ENCODE measurements around the gene PDE11A.

DNA sequence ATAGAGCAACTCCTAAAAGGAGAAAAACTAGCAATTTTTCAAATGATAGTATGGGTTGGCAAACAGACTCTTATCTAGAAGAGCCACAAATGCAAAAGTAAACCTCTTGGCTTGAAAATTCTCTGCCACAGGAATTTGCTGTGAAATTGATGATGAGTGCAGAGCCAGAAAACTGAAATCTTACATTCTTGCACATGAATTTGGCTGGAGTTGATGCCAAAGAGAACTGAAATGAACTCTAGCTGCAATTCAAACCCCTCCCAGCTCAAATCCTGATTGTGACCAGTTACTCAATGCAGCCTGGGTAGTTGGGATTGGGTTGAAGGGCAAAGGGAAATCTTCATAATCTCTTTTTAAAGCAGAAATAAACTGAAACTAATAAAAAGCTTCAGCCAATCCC, 266.6 kb downstream of the PDE11A start:
- no peak for TF ChIP-seq POLR2A (IDR thresholded peaks at IDR 0.05; ENCODE audit: low read depth, low read length)
- TF ChIP-seq SPI1 (IDR thresholded peaks at IDR 0.05; ENCODE audit: low read depth, low read length) = no peak
- no peak for TF ChIP-seq POLR2AphosphoS5 (IDR thresholded peaks at IDR 0.05; ENCODE audit: low read depth, low read length)
- no peak for TF ChIP-seq TAF1 (IDR thresholded peaks at IDR 0.05; ENCODE audit: low read depth, low read length)
